Natural killer cell (primary cell): Measurements from ENCODE around the gene RNF144B. TPM values are rescaled to one million over a fixed set of nuclear protein-coding genes. Genes with fewer than 3 reads are reported as not detected.

Source experiments
- ATAC-seq, 3 donors: fragments of 150-1000 bp in 2 of 3; fragments of 200-7000 bp in 1 of 3; cut with Tn5 transposase; 1 replicate in 1 of 3; 2 replicates in 2 of 3; pipeline ENCODE4 v1.10.0; 2021; ENCODE audit warnings: mild to moderate bottlenecking in 2 of 3, moderate library complexity in 2 of 3
- DNase-seq, 2 donors: peaks; one replicate each; pipeline versions ENCODE4 v3.0.0 to v3.0.0-alpha.2; 2013 to 2021; ENCODE audit warnings: mixed read lengths in 1 of 2
- H3K27ac ChIP-seq: one replicate; pipeline ENCODE4 v1.5.1; 2013; ENCODE audit warnings: mild to moderate bottlenecking, low read length
- H3K27me3 ChIP-seq: one replicate; pipeline ENCODE4 v1.6.1; 2013; ENCODE audit warnings: low read length; ENCODE audit not compliant: control insufficient read depth, insufficient read depth
- H3K36me3 ChIP-seq: one replicate; pipeline ENCODE4 v1.6.1; 2013; ENCODE audit warnings: low read length; ENCODE audit not compliant: control insufficient read depth, insufficient read depth
- H3K4me1 ChIP-seq: one replicate; pipeline ENCODE4 v1.6.1; 2013; ENCODE audit warnings: low read length; ENCODE audit not compliant: control insufficient read depth, insufficient read depth
- H3K4me3 ChIP-seq: one replicate; pipeline ENCODE4 v1.5.1; 2013; ENCODE audit warnings: low read length
- H3K9me3 ChIP-seq: one replicate; pipeline ENCODE4 v1.6.1; 2013; ENCODE audit warnings: low read length; ENCODE audit not compliant: control insufficient read depth, insufficient read depth
- H3K27ac Mint-ChIP-seq, 2 donors: one replicate each; pipeline ENCODE4 v1.8.0; 2022; ENCODE audit warnings: mild to moderate bottlenecking in 2 of 2, mixed read lengths in 2 of 2, moderate library complexity in 1 of 2
- H3K27me3 Mint-ChIP-seq, 2 donors: one replicate each; pipeline ENCODE4 v1.8.0; 2022; ENCODE audit warnings: low read depth in 2 of 2, mixed read lengths in 2 of 2
- H3K36me3 Mint-ChIP-seq: one replicate; pipeline ENCODE4 v1.8.0; 2022; ENCODE audit warnings: mixed read lengths
- H3K4me1 Mint-ChIP-seq, 2 donors: one replicate each; pipeline ENCODE4 v1.8.0; 2022; ENCODE audit warnings: mixed read lengths in 2 of 2
- H3K4me3 Mint-ChIP-seq: one replicate; pipeline ENCODE4 v1.8.0; 2022; ENCODE audit warnings: mild to moderate bottlenecking, moderate library complexity, mixed read lengths
- H3K9me3 Mint-ChIP-seq, 2 donors: one replicate each; pipeline ENCODE4 v1.8.0; 2022; ENCODE audit warnings: mixed read lengths in 2 of 2
- CTCF ChIP-seq: fragments of 200-600 bp; IDR thresholded peaks from one replicate; pipeline ENCODE4 v1.8.0; 2022; ENCODE audit warnings: antibody characterized with exemption
- WGBS: methylation state at CpG from one replicate; pipeline ENCODE4 v1.1.7; 2013; ENCODE audit warnings: missing lambda C conversion rate; ENCODE audit not compliant: insufficient coverage; 5-methylcytosine and 5-hydroxymethylcytosine counted together
- intact Hi-C: fragments of 100-400 bp; cut with micrococcal nuclease; formaldehyde crosslinking; loops from one replicate; pipeline ENCODE4 v1.14.2; 2022
- total RNA-seq, 4 donors: library from RNA; stranded (reverse); fragments of 120-200 nt in 1 of 4; gene quantifications; one replicate each; pipeline versions ENCODE4 v1.2.3 to v1.2.4, GENCODE V29; 2013 to 2022

RNF144B gene
- total RNA-seq, 3 donors from 2014 or later (not counting 1 experiment from before 2014, with no cell fraction given) = 3.3 to 10.5 (median 5.2) TPM

GRCh38 chr6:18446771-18447170, 59.6 kb downstream of the RNF144B start:
- Histone ChIP-seq H3K4me3 (no peak overlapping the region), H3K4me1 (no peaks in the 10 kb centered on the region), H3K36me3 (no peaks in the 10 kb centered on the region), H3K27me3 (no peaks in the 10 kb centered on the region), H3K9me3 (no peaks in the 10 kb centered on the region), H3K27ac (no peak overlapping the region)
- H3K9me3 Mint-ChIP-seq = no peaks in the 10 kb centered on the region
- DNase-seq (no peak), ATAC-seq (no peak)
- H3K36me3 Mint-ChIP-seq = no peaks in the 10 kb centered on the region
- H3K4me1 Mint-ChIP-seq = peaks cover 0 to 1% of the 10 kb centered on the region in 2 donors
- intact Hi-C loops = no loop called here
- 100% methylated on average over 1 of the region's 2 CpGs for WGBS
- H3K27ac Mint-ChIP-seq = no peak overlapping the region
- no peak for TF ChIP-seq CTCF
- H3K4me3 Mint-ChIP-seq = no peak overlapping the region
- H3K27me3 Mint-ChIP-seq = no peaks in the 10 kb centered on the region

- Mint-ChIP-seq H3K9me3 (no peaks in the 10 kb centered on the region), H3K27me3 (no peaks in the 10 kb centered on the region), H3K36me3 (no peaks in the 10 kb centered on the region), H3K4me3 (no peak overlapping the region), H3K4me1 (no peaks in the 10 kb centered on the region), H3K27ac (no peak overlapping the region)
- Histone ChIP-seq H3K27ac (no peak overlapping the region), H3K27me3 (no peaks in the 10 kb centered on the region), H3K9me3 (no peaks in the 10 kb centered on the region), H3K4me3 (no peak overlapping the region), H3K36me3 (no peaks in the 10 kb centered on the region), H3K4me1 (no peaks in the 10 kb centered on the region)
- WGBS = 93% methylated on average over 2 of the region's 2 CpGs
- ATAC-seq (no peak), DNase-seq (no peak)
- no peak for TF ChIP-seq CTCF
- intact Hi-C loops = no loop called here
Measured at GRCh38 chr6:18447552-18447951, 60.4 kb downstream of the RNF144B start.

GRCh38 chr6:18451756-18452155, 64.6 kb downstream of the RNF144B start:
- Histone ChIP-seq H3K27ac (no peak overlapping the region), H3K4me3 (no peak overlapping the region), H3K4me1 (no peaks in the 10 kb centered on the region), H3K9me3 (no peaks in the 10 kb centered on the region), H3K27me3 (no peaks in the 10 kb centered on the region), H3K36me3 (no peaks in the 10 kb centered on the region)
- Mint-ChIP-seq H3K27me3 (no peaks in the 10 kb centered on the region), H3K36me3 (no peaks in the 10 kb centered on the region), H3K27ac (no peak overlapping the region), H3K4me1 (no peaks in the 10 kb centered on the region), H3K9me3 (no peaks in the 10 kb centered on the region), H3K4me3 (no peak overlapping the region)
- 100% methylated on average over 1 of the region's 2 CpGs for WGBS
- DNase-seq (no peak), ATAC-seq (no peak)
- TF ChIP-seq CTCF = no peak
- intact Hi-C loops = no loop called here

GRCh38 chr6:18454446-18454845, 67.3 kb downstream of the RNF144B start:
- no peaks in the 10 kb centered on the region for H3K27me3 Mint-ChIP-seq
- Histone ChIP-seq H3K27me3 (no peaks in the 10 kb centered on the region), H3K36me3 (no peaks in the 10 kb centered on the region), H3K4me1 (no peaks in the 10 kb centered on the region), H3K4me3 (no peak overlapping the region), H3K9me3 (no peaks in the 10 kb centered on the region), H3K27ac (no peak overlapping the region)
- ATAC-seq (no peak), DNase-seq (no peak)
- no peak for TF ChIP-seq CTCF
- no peaks in the 10 kb centered on the region for H3K4me1 Mint-ChIP-seq
- no peak overlapping the region for H3K4me3 Mint-ChIP-seq
- no peaks in the 10 kb centered on the region for H3K36me3 Mint-ChIP-seq
- WGBS = 99% methylated on average over 3 of the region's 4 CpGs
- H3K27ac Mint-ChIP-seq = no peak overlapping the region
- intact Hi-C loops = no loop called here
- H3K9me3 Mint-ChIP-seq = no peaks in the 10 kb centered on the region
